Stimulated activated CD8-positive, alpha-beta memory T cell treated with anti-CD3 and anti-CD28 coated beads, Interleukin-4, amount 100 ng/mL, for 48 hours (primary cell): Measurements from ENCODE around the gene B4GALT3.

Source experiments
- DNase-seq: peaks from one replicate; pipeline ENCODE4 v3.0.0-alpha.2; 2020

Gene B4GALT3

DNA sequence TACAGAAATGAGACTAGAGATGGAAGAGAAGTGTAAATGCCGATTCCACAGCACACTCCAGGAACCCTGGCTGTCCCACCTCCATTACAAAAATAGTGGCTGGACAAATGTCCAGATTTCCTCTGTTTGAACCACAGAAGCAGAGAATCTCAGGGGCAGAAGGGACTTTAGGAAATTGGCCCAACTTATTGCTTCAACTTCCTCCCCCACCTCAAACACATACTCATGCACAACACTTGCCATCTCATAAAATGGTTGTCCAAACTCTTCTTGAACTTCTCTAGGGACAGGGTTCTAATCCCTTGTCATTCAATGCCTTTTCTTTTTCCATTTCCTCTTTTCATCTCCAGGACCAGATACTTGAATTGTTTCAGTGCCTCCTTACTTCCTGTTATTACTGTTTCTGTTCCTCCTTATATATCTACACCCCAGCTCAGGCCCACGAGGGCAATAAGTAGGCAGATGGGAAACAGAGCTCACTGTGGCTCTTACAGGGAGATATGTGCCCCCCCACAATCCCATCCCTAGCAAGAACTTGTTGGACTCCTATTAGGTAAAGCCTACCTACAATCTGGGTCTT lies 8.5 kb upstream of the B4GALT3 start:
- DNase-seq, result no peak

DNA sequence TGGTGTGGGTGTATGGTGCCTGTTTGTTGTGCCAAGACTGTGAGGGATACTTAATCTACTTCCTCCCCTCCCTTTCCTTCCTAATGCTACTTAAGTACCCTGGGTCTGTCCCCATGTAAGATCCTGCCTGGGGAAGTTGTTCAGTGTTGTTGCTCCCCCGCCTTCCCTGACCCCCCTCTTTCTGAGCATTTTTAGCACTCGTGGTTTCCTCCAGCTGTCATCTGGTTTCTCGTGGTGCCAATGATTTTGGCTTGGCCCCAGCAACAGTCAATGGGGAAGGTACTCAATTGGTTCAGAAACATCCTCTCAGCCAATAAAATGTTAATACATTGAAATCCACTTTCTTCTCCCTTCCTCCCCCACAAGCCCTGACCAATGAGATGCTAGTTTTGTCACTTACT lies 8.0 kb upstream of the B4GALT3 start:
- peak; percentile 71 for DNase-seq

DNA sequence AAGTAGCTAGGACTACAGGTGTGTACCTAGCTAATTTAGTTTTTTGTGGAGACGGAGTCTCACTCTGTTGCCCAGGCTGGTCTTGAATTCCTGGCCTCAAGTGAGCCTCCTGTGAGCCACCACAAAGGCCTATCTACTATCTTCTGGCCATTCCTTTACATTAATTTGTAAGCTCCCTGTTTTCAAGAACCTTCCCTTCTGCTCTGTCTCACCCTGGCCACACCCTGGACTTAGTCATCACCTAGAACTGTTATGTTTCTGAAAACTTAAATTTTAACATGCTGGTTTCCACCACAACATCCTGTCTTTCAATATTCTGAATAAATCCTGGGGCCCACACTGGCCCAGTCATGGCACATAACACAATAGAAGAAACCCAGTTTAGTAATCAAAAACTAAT lies 4.9 kb upstream of the B4GALT3 start:
- DNase-seq, result peak; percentile 70

DNA sequence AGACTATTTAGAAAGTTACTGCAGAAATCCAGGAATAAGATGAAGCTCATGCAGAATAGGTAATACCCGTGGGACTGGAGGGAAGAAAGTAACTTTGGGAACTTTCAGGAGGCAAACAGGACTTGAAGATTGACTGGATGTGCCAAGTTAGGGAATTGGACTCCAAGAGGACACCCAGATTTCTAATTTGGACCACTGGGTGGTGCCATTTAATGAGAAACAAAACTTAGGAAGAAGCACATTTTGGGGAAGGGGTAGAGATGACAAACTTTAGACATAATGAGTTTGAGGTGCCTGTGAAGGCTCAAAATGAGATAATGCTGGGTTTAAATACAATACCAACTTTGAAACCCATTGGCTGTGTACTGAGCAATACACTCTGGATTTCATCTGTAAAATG lies 3.3 kb upstream of the B4GALT3 start:
- no peak for DNase-seq

DNA sequence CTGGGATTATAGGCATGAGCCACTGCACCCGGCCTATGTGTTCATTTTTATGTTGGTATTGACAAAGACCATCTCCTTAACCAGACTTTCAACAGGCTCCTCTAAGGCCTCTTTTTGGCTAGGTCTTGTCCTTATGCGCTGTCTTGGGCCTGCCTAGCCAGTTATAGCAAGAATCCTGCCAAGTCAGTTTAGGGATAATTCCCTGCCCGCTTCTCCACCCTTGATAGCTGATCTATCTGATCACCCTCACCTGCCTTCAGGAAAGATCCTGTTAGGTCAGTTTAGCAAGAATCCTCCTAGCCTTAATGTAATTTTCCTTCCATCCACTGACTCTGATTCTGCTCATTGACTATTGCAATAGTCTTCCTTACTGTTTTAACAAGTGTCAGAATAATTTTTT lies 2.4 kb upstream of the B4GALT3 start:
- DNase-seq, result no peak

DNA sequence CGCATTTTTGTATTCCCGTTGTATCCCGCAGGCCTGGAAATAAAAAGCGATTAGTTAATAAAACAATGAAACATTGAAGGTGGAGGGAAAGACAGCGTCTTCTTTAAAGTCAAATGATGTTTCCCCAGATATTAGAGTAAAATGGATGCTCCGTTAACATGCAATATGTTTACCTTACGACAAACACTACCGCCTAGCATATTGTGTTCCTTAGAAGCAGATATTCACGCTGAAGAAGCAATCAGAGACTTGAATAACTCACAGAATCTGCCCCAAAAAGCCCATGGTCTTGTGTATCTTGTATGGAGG lies 583 bp upstream of the B4GALT3 start:
- no peak for DNase-seq

DNA sequence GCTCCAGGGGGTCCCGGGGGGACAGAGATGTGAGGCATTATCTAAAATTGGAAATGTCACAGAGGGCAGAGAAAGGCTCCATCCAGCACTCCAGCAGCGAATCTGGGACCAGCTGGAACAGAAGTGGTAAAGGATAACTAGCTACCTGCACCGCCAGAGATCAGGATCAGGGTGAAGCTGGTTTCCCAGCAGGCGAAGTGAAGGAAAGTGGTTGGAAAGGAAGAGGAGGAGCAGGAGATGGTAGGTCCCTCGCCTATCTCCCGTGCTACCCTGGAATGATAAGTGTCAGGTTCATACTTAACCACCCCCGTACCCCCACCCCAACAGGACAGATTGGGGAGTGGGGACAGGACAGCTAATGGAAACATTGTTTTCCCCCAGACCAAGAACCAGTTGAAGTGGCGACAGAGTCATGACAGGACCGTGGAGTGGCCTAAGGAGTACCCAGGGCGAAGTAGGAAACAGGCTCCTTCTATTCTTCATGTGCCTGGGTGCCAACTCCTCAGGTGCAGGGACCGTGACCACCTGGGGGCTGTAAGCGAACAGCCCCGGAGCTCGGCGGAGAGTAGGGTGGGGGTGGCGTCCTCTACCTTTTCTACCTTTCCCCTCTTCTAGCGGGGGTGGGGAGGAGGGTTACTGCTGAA lies 717 bp downstream of the B4GALT3 start:
- DNase-seq, result no peak

DNA sequence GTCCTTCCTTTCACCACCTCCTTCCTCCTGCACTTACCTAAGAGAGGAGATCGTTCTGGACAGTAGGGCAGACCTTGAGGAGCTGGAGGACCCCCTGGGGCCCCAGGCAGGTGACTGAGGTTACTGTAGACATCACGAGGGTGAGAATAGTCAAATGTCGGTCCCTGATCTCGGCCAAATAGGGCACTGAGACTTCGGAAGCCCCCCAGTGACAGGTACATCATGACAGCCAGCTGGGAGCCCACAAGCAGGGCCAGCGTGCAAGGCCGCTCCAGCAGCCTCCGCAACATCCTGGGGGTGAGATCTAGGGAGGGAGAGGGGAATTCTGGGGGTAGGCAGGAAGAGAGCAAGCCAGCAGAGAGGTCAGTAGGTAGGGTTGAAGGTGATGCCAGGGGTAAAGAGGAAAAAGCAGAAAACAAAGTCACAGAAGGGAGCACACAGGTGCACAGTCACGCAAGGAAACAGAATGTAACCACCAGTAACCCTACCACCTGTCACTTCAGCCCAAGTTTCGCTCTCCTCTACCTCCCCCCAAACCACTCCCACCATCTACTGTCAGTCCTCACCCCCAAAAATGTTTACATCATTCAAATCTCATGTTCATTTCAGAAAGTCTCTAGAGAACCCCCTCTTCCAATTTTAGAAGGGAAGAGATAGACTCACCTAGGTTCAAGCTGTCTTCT lies 1.4 kb downstream of the B4GALT3 start:
- no peak for DNase-seq

DNA sequence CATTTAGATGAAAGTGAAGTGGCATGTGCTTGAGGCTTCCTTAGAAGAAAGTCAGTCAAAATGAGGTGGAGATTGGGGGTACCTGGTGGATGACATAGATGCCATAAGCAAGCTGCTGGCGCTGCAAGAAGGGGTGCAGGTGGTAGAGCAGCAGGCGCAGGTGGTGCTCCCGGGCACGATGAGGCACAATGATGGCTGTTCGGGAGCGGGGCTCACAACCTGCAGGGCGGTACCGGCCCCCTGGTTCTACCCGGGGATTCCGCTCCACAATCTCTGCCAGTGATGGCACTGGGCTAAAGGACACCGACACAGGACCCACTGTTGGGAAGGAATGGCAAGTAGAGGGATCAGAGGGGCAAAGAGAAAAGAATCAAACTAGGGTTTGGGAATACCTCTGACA lies 2.4 kb downstream of the B4GALT3 start:
- DNase-seq, result no peak

DNA sequence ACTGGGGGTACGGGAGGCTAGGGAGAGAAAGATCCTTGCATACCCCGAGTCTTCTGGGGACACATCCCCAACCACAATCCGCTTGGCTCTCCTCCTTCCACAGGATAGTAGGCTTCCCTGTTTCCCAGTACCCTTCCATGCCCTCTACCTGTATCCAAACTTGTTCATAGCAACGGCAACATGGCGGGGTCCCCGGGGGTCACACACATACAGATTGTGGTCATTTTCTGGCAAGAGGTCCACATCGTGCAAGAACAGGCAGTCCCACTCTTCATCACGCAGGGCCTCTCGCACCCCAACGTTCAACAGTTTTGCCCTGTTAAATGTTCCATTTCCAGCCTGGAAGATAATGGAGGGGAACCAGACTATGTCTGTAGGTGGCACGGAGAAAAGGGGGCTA lies 3.6 kb downstream of the B4GALT3 start:
- DNase-seq, result no peak

DNA sequence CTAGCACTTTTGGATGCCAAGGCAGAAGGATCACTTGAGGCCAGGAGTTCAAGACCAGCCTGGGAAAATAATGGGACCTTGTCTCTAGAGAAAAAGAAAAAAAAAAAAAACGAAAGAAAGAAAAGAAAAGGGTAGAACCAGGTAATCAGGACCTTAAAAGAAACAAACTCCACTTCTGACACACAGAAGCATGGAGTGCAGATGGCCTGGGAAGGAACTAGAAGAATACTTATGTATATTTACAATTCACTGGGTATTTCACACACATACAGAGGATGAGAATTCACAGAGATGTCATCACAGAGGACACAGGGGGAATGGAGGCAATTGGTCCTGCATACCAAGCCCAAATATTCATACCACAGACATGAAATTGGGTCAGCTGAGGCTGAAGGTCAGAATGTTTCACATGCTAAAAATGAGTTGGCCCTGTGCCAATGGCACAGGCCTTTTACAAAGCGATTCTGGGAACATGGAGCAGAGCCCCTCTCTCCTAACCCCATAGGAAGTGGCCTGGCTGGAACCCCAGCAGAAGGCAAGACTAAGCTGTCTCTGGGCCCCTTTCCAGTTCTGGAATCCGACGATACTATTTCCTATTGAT lies 4.4 kb downstream of the B4GALT3 start:
- DNase-seq, result no peak

DNA sequence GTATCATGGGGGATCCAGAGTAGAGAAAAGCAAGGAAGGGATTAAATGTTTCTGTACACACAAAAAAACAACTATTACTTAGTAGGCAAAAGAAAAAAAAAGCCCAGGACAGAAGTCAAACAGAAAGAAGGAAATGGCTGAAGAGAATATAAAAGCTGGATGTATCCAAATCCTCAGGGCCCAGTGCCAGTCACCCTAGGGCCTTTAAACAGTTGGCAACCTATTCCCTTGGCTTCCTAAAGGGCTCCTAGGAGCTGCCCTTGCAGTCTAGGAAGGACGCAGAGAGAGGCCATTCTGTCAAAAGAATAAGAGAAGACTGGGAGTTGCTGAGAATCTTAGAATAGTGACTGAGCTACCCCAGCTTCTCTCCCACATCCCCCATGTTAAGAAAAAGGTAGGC lies 5.0 kb downstream of the B4GALT3 start:
- no peak for DNase-seq

DNA sequence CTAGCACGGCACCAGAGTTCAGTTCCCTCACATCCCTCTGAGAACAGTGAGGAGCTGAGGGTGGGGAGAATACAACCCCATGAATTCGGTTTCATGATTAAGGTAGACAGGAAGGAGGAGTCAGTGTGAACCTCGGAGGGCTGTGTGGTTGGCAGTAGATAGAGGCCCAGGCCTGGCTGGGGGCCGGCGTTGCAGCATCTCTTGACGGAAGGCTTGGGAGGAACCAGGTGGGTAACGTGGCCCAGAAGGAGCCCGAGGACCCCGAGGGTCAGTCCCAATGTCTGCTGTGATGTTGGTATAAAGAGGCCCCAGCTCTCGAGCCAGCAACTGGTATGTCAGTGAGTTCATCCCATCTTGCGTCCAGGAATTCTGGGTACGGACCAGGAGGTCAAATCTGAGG lies 5.6 kb downstream of the B4GALT3 start:
- DNase-seq, result no peak

DNA sequence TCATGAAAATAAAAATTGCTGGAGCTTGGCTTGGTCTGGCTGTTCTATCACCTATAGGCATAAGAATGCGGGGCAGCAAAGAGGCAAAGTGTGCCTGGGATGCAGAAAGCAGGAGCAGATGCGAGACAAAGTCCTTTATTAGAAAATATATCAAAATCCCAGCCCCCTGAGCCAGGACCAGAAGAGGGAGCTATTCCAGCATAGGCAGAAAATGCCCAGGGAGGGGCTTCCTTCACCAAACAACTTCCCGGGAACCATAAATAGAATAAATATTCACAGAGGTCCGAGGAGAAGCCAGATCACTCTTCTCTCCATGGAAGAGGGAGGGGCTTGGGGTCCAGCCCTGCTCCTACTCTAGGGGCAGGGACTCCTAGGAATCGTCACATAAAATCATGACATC lies 6.1 kb downstream of the B4GALT3 start:
- no peak for DNase-seq

DNA sequence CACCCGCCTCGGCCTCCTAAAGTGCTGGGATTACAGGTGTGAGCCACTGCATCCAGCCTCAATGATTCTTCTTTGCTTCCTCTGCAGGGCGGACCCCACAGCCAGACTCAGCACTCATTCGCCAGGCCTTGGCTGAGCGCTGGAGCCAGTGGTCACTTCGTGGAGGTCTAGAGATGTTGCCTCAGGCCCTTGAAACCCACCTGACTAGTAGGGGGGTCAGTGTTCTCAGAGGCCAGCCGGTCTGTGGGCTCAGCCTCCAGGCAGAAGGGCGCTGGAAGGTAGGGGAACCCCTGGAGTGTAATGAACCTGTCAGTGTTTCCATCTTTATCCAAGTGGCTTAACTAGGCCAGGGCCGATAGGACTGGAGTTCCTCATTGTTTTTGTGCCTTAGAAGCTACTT lies 8.4 kb downstream of the B4GALT3 start:
- no peak for DNase-seq

DNA sequence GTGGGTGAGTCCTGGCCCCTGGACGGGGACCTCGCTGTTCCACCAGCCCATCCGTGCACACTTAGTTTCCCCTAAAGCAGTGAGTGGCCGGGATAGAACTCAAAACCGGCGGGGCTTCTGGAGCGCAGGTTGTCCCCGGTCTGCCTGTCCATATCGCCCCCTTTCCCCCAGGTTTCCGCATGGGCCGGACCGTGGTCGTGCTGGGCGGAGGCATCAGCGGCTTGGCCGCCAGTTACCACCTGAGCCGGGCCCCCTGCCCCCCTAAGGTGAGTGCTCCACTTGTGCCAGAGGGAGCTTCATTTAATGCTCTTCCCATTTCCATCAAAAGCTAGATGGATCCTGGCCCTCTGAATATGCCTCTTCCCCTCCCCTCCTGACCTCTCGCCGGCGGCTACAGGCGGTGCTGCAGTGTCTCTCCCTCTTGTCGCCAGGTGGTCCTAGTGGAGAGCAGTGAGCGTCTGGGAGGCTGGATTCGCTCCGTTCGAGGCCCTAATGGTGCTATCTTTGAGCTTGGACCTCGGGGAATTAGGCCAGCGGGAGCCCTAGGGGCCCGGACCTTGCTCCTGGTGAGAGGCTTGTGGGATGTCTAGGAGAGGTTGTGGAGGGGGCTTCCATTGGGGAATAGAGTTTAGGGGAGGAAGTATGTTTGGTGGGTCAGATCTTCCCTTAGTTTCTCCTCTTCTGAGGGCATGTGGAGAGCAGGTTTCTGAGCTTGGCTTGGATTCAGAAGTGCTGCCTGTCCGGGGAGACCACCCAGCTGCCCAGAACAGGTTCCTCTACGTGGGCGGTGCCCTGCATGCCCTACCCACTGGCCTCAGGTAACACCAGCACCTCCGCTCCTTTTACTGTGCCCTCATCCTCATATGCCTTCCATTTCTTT lies 10.4 kb downstream of the B4GALT3 start:
- no peak for DNase-seq

DNA sequence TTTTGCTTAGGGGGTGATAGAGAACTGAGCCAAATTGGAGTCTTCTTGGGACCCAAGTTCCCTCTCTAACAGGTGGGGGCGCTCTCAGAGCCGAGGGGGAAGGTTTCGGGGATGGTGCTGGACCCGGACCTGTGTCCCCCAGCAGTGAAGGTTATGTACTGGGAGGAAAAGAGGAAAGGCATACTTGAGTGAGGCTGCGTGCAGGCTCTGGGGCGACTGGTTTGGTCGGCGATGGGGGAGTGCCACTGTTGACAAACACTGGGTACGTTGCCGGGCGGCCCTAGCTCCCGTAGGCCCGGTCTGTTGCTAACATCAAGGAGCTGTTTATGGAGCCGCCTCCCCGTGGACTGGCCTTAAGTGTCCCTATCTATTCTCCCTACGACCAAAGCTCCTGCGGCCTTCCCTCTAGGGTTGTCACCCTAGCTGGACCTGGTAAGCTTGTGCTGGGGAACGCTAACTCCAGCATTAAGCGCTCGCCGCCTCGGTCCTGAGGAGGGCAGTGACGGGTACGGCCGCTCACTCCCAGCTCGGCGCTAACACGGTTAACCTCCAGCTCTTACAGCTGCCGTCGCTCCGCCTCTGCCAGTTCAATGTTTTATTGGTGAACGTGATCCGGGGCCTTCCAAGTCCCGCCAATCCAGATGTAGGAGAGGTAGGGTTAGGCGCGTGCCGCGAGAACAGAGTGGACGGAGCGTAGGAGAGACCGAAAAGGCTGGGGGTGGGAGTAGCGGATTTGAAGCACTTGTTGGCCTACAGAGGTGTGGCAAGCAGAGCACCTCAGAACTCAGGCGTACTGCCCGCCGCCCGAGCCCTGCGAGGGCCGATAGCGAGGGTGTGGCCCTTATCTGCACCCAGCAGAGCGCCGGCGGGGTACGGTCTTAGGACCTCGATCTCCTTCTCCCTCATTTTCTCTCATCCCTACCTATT lies 11.3 kb downstream of the B4GALT3 start, which contains the start of gene PPOX:
PPOX (plus strand) TSS at position 685 of the 927 bp plus-strand sequence. CDS start 422 bp downstream, outside the sequence.
- DNase-seq, result peak; percentile 93

DNA sequence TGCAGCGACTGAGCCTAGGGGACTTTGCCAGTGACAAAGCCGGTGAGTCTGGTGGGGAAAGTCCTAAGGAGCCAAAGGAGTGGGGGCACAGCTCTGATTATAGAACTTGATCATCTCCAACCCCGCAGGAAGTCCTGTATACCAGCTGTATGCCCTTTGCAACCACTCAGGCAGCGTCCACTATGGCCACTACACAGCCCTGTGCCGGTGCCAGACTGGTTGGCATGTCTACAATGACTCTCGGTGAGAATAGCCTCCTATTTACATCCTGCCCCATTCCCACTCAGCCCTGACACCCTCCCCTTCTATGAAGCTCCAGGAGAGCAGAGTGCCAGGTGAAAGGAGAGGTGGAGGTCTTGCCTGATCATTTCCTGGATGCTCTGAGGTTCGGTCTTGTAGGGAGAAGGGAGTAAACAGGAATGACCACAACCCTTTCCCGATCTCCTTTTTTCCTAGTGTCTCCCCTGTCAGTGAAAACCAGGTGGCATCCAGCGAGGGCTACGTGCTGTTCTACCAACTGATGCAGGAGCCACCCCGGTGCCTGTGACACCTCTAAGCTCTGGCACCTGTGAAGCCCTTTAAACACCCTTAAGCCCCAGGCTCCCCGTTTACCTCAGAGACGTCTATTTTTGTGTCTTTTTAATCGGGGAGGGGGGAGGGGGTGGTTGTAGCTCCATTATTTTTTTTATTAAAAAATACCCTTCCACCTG lies 12.3 kb downstream of the B4GALT3 start:
- no peak for DNase-seq

DNA sequence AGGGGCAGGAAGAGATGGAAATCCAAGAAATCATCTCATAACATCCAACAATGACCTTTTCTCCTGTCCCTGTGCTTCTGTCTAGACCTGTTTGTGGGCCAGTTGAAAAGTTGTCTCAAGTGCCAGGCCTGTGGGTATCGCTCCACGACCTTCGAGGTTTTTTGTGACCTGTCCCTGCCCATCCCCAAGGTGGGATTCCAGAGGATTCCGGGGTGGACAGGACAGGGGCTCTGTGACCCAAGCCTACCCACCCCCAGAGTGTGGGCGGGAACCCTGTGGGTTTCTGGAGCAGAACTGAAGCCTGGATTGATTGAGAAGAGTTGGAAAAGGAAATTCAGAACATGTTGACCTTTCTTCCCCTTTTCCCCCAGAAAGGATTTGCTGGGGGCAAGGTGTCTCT lies 13.5 kb downstream of the B4GALT3 start:
- no peak for DNase-seq

DNA sequence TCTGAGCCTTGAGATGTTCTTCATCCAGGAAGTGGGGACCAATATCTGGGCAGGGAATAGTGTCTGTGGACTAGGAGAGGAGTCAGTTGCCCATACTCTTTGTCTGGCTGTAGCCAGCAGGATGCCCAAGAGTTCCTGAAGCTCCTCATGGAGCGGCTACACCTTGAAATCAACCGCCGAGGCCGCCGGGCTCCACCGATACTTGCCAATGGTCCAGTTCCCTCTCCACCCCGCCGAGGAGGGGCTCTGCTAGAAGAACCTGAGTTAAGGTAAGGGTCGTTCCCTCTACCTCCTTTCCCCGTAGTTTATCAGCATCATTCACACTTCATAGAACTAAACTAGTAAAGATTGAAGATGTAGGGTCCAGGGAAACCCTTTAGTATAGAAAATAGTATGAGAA lies 14.5 kb downstream of the B4GALT3 start:
- DNase-seq, result no peak

DNA sequence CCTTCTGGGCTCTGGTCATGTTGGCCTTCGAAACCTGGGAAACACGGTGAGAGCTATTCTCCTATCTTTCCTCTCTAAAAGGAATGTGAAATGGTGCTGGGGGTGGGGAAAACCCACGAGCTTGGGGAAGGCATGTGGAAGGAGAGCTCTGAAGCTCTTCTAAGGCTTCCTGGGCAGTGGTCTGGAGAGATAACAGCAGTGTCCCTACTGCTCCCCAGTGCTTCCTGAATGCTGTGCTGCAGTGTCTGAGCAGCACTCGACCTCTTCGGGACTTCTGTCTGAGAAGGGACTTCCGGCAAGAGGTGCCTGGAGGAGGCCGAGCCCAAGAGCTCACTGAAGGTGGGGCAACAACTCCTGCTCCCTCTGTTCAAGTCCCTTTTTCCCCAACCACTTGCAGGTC lies 15.3 kb downstream of the B4GALT3 start:
- no peak for DNase-seq

DNA sequence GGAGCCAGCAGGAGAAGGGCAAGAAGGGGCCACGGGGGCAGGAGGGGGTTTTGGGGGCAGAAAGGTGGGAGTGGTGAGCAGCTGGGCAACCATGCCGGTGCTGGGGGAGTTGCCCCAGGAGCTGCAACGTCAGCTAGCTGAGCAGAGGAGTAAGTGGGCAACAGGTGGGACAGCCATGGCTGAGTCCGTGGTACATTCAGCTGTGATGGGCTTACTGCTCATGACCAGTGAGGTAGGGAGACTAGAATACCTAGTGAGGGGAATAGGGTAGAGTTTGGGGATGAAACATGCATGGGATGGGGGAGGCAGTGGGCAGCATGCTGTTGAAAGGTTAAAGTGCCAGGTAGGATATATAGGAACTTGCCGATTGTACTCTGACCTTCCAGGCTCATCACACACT lies 15.7 kb downstream of the B4GALT3 start:
- DNase-seq, result no peak
